Stimulated activated naive CD4-positive, alpha-beta T cell treated with Interleukin-2 at 50 U/mL for 16 hours (primary cell): Measurements from ENCODE around the gene CNTNAP2.

Experiments
- DNase-seq: peaks from one replicate; lab custom pipeline; 2025; lab: John Stamatoyannopoulos, UW

Gene CNTNAP2

GRCh38 chr7:147859033-147859432 is 1742.4 kb downstream of the CNTNAP2 start:
- DNase-seq, result no peak

- DNase-seq, result no peak
These were observed 1742.9 kb downstream of the CNTNAP2 start for GRCh38 chr7:147859486-147859885.

GRCh38 chr7:147861058-147861716 is 1744.6 kb downstream of the CNTNAP2 start:
- no peak for DNase-seq

- DNase-seq, result no peak
These were observed 1745.3 kb downstream of the CNTNAP2 start for GRCh38 chr7:147861945-147862344.

DNA sequence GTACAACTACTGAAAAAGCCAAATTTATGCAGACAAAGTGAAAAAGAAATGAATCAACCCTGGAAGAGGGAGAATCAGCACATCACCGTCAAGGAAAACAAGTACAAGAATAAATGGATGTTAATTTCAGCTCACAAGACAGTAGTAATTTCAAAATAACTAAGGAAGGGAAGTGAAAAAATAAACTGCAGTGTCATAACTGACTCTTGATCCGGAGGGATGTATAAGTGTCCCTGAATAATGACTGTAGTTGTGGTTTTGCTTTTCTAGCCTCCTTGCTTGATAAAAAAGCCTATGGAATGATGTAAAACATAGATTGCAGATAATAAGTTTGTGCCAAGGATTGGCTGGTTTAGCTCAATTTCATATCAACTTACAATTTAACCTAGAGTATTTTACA is 1752.9 kb downstream of the CNTNAP2 start:
- no peak for DNase-seq

DNA sequence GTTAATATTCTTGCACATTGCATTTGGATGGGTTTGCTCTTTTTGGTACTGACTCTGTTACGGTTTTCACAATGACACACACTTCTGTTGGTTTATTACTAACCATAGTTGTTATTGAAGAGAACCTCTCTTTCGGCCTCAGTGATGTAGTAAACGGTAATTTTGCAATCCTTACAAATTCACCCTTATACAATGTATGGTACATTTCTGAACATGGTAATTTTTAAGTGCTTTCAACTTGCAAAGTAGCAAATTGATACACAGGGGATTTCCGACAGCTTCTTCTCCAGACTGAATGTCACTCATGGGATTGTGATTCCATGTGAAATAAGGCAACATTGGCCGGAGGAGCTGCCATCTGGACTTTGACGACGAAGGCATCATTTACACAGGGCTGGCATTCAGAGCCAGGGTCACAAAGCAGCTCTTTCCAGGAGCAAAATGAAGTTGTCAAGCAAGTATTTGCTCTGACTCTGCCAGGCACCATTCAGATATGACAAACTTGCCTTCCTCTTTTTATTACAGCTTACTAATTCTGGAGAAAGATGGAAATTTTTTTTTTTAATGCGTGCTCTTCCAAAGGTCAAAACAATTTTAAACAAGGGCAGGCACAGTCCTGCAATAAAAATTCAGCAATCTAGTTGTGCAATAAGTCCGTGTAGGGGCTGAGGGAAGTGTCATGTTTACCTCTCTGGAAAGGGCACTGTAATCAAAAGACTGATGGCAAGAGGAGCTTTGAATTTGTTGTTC is 1762.5 kb downstream of the CNTNAP2 start:
- DNase-seq, result no peak

DNA sequence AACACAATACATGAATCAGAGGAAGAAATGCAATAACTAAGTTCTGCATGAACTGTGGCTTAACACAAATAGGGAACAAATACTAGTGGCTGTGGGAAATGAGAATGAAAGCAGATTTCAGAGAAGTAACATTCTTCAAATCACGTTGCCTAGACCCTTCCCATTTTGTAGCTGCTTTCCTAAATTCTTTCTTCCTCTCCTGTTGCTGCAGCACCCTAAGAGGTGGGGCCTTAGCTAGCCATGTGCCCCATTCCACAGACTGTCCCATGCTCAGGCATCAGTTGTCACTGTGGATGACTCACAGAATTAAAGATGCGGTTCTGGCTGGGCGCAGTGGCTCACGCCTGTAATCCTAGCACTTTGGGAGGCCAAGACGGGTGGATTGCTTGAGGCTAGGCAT is 1769.3 kb downstream of the CNTNAP2 start:
- no peak for DNase-seq

GRCh38 chr7:147894271-147894670 is 1777.7 kb downstream of the CNTNAP2 start:
- DNase-seq, result no peak

GRCh38 chr7:147896121-147896520 is 1779.5 kb downstream of the CNTNAP2 start:
- no peak for DNase-seq

- no peak for DNase-seq
These were observed 1787.1 kb downstream of the CNTNAP2 start for GRCh38 chr7:147903536-147904218.

GRCh38 chr7:147904219-147904576 is 1787.6 kb downstream of the CNTNAP2 start:
- DNase-seq, result no peak

DNA sequence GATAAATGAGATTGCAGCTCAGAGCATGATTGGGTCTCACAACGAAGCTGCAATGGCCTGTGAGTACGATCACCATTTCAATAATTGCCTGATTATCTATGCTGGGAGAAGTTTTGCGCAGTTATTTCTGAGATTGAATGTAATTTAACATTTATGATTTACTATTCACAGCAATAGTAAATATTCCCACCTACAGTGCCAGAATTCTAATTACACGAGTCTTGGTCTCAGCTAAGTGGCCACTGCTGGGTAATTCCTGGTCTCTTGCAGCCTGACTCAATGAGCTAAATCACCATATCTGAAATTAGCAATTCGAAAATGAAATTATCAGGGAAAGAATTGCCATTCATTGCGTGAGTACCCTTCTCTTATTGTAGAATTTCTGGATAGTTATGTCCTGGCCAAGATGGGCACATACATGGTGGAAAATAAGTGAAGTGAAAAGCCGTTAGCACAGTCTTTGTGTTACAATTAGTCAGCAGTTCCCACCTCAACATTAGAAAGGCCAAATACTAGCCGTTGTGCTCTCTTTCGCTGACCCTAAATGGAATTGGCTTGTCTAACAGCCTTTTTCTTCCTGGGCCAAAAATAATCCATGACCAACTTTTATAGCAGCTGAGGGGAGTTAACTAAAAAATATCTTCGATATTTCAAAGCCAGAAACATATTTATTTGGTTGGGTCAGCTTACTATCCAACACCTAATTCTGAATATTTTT is 1793.0 kb downstream of the CNTNAP2 start:
- DNase-seq, result no peak

- DNase-seq, result no peak
These were observed 1794.6 kb downstream of the CNTNAP2 start for GRCh38 chr7:147911201-147911601.

- DNase-seq, result no peak
These were observed 1795.7 kb downstream of the CNTNAP2 start for GRCh38 chr7:147912291-147912690.

- no peak for DNase-seq
These were observed 1796.5 kb downstream of the CNTNAP2 start for GRCh38 chr7:147912946-147913638.

- DNase-seq, result no peak
These were observed 1799.2 kb downstream of the CNTNAP2 start for GRCh38 chr7:147915781-147916180.

GRCh38 chr7:147916573-147916972 is 1800.0 kb downstream of the CNTNAP2 start:
- DNase-seq, result no peak

DNA sequence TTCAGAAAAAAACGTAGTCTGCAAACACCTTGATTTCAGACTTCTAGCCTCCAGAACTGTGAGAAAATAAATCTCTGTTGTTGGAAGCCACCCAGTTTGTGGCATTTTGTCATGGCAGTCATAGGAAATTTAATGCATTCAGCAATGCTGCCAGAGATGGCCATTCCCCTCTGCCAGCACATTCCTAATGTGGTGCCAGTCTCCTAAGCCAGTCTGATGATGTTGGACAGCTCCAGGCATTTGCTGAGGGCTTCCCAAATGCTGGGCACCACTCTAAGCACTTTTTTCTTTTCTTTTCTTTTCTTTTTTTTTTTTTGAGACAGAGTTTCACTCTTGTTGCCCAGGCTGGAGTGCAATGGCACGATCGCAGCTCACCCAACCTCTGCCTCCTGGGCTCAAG is 1807.2 kb downstream of the CNTNAP2 start:
- DNase-seq, result no peak

DNA sequence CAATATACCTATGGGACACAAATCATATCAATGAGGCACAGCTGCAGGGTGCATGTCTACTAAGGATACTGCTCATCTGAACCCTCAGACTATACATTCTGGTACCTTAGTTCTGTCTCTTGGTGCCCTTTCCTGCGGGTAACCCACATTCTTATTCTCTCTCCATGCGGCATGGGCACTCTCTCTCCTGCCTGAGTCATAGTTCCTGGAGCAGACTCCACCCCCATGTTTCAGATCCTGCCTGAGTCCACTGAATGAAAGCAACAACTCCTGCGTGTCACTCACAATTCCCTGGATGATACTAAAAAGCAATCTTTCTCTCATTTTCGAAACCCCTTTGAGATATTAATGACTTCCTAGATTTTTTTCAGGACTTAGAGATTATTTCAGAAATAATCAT is 1820.8 kb downstream of the CNTNAP2 start:
- no peak for DNase-seq

GRCh38 chr7:147941381-147941780 is 1824.8 kb downstream of the CNTNAP2 start:
- DNase-seq, result no peak

DNA sequence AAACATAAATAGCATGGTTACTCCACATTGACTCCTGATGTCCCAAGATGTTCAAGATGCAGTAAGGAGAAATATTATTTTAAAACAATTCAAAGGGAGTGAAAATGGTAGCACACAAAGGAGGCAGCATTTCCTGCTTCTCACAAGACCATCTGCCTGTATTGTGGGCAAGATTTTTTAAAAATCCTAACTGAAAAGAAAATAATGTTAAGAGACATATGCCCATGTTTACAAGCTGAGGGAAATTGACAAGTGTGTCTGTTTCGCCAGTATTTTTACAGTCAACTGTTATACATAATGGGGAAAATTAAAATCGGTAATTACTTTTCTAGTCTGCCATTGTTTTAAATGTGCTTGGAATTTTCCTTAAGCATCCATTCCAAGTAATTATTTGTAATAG is 1827.7 kb downstream of the CNTNAP2 start:
- DNase-seq, result no peak

DNA sequence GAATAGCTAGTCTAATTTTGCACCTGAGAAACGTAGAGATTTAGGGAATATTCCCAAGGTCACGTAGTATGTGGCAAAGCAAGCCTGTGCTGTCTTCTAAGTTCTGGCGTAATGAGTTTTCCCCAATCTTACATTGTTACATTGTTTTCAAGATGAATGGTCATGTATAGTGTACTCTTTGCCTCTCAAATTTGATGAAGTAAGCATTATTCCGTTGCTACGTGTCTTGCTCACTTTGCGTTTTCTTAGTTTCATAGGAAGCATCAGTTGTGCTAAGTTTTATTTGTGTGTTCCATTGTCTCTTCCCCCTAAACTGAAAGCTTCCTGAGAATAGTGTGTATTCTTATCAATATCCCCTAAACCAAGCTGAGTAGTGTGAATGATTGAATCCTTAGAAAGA is 1836.3 kb downstream of the CNTNAP2 start:
- no peak for DNase-seq
